Activated T-helper 1 cell treated with anti-CD3 and anti-CD28 coated beads, Interleukin-12 subunit alpha, Interleukin-12 subunit beta, Interleukin-2, Interleukin-4 antibody, amounts not matched to agents 30 ng/mL and 10 ng/mL and 1 ng/mL, durations not matched to agents 14 hours and 24 hours and 36 hours (primary cell): Measurements from ENCODE around the gene BEND3. TPM values are rescaled to one million over a fixed set of nuclear protein-coding genes. Genes with fewer than 3 reads are reported as not detected.
"Not testable (repeated sequence)": the region's sequence is repeated elsewhere in the genome, so short reads cannot be mapped to it uniquely, and the experiment has no call there.

Experiments used
- DNase-seq: peaks from one replicate; pipeline ENCODE4 v3.0.0; 2021; ENCODE audit warnings: low spot score
- H3K27ac Mint-ChIP-seq: one replicate; pipeline ENCODE4 v1.8.0; 2021; ENCODE audit warnings: mild to moderate bottlenecking, mixed read lengths
- H3K27me3 Mint-ChIP-seq: one replicate; pipeline ENCODE4 v1.8.0; 2022; ENCODE audit warnings: mild to moderate bottlenecking, moderate library complexity, mixed read lengths; ENCODE audit not compliant: insufficient read depth
- H3K36me3 Mint-ChIP-seq: one replicate; pipeline ENCODE4 v1.8.0; 2021; ENCODE audit warnings: low read depth, mixed read lengths
- H3K4me1 Mint-ChIP-seq: one replicate; pipeline ENCODE4 v1.8.0; 2021; ENCODE audit warnings: low read depth, mixed read lengths
- H3K4me3 Mint-ChIP-seq: one replicate; pipeline ENCODE4 v1.8.0; 2021; ENCODE audit warnings: mild to moderate bottlenecking, moderate library complexity, mixed read lengths
- H3K9me3 Mint-ChIP-seq: one replicate; pipeline ENCODE4 v1.8.0; 2021; ENCODE audit warnings: mixed read lengths
- intact Hi-C: fragments of 100-400 bp; cut with micrococcal nuclease; formaldehyde crosslinking; loops from one replicate; pipeline ENCODE4 v1.15.1; 2024
- total RNA-seq: library from RNA; stranded (reverse); gene quantifications from 2 replicates; pipeline ENCODE4 v1.2.3, GENCODE V29; 2022

The BEND3 gene
- total RNA-seq, 1 donor from 2014 or later, result 12.8 TPM

DNA sequence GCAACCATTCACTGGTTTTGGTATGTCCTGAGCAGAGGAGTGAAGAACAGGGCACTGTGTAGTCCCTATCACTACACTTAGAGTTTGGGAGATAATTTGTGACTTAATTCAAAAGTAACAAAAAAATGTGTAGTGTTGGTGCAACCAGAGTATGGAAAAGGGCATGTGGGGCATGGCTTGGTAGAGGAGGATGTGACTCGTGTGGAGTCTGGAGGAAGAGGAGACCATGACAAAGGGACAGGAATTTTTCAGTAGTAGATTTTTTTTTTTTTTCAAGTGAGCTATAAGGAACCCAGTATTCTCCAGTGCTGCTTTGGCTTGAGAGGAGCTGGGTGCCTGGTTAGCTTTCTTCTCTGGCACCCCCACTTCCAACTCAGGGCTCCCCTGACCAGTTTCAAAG lies 82.2 kb downstream of the BEND3 start:
- intact Hi-C loops, result no loop called here
- H3K27me3 Mint-ChIP-seq, result no peaks in the 10 kb centered on the region
- DNase-seq, result no peak
- no peaks in the 10 kb centered on the region for H3K9me3 Mint-ChIP-seq
- H3K4me3 Mint-ChIP-seq, result no peak overlapping the region
- peaks cover 12% of the 10 kb centered on the region for H3K36me3 Mint-ChIP-seq
- H3K27ac Mint-ChIP-seq, result peak overlapping the region; percentile 25
- H3K4me1 Mint-ChIP-seq, result peaks cover 20% of the 10 kb centered on the region

DNA sequence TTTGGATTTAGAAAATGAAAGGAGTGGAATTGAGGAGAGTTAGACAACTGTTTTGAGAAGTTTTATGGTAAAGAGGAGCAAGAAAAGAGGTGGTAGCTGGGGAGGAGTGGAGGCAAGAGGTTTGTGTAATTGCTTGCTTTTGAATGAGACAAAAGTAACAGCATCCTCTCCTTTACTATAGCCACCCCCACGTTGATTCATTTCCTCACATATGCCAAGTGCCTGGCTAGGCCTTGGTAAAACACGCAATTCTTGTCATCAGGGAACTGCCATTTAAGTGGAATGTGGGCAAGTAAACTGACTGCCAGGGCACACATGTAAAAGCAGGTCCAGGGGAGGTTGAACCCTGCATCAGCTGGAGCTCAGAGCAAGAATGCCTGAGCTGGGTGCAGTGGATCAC lies 83.3 kb downstream of the BEND3 start:
- DNase-seq, result no peak
- Mint-ChIP-seq H3K4me3 (no peak overlapping the region), H3K4me1 (peaks cover 20% of the 10 kb centered on the region), H3K27ac (peak overlapping the region; percentile 23), H3K27me3 (no peaks in the 10 kb centered on the region), H3K9me3 (no peaks in the 10 kb centered on the region), H3K36me3 (peaks cover 12% of the 10 kb centered on the region)
- intact Hi-C loops, result no loop called here

DNA sequence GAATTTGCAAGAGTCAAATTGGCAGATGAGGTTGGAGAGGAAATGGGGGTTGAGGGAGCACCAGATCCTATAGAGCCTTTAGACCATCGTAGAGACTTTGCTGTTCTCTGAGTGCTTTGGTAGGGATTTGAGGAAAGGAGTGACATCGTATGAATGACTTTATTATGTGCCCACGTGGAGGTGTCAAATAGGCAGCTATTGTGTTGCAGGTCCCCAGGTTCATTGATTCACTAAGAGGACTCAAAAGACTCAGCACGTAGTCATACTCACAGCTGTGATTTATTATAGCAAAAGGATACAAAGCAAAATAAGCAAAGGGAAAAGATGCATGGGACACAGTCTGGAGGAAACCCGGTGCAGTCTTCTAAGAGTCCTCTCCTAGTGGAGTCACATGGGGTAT lies 85.2 kb downstream of the BEND3 start:
- Mint-ChIP-seq H3K36me3 (peaks cover 10% of the 10 kb centered on the region), H3K4me3 (peak overlapping the region; percentile 99), H3K4me1 (peaks cover 20% of the 10 kb centered on the region), H3K27me3 (no peaks in the 10 kb centered on the region), H3K27ac (peak overlapping the region; percentile 42), H3K9me3 (no peaks in the 10 kb centered on the region)
- no peak for DNase-seq
- intact Hi-C loops, result no loop called here

DNA sequence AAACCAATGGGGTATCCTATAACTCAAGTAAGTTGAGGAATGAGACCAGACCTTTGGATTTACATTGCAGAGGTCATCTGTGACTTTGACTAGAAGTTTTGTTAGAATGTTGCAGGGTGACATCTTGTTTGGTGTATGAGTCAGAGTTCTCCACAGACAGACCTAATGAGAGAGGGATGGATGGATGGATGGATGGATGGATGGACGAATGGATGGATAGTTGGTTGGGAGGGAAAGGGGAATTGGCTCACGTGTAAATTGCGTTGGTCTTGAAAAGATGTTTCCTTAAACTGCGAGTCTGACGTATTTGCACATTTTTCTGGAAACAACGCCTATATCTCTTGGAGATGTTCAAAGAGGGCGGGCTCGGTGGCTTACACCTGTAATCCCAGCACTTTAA lies 88.3 kb downstream of the BEND3 start:
- Mint-ChIP-seq H3K36me3 (peaks cover 5% of the 10 kb centered on the region), H3K4me1 (peaks cover 9% of the 10 kb centered on the region), H3K4me3 (peak overlapping the region; percentile 56), H3K9me3 (no peaks in the 10 kb centered on the region), H3K27me3 (no peaks in the 10 kb centered on the region), H3K27ac (peak overlapping the region; percentile 37)
- no peak for DNase-seq
- intact Hi-C loops, result loop anchor here (5.0 kb wide), 1 partner anchor 515 kb away; no protein-coding TSS in a partner anchor

GRCh38 chr6:107021446-107022185 lies 93.7 kb downstream of the BEND3 start:
- no peak for DNase-seq
- H3K27me3 Mint-ChIP-seq, result peaks cover under 1% of the 10 kb centered on the region
- H3K9me3 Mint-ChIP-seq, result no peaks in the 10 kb centered on the region
- no peaks in the 10 kb centered on the region for H3K36me3 Mint-ChIP-seq
- intact Hi-C loops, result no loop called here
- no peaks in the 10 kb centered on the region for H3K4me1 Mint-ChIP-seq
- no peak overlapping the region for H3K27ac Mint-ChIP-seq
- H3K4me3 Mint-ChIP-seq, result no peak overlapping the region

- H3K27me3 Mint-ChIP-seq, result peaks cover 3% of the 10 kb centered on the region
These were observed 95.1 kb downstream of the BEND3 start for GRCh38 chr6:107020239-107020638.

GRCh38 chr6:107019628-107020027 lies 95.7 kb downstream of the BEND3 start:
- H3K36me3 Mint-ChIP-seq, H3K27ac Mint-ChIP-seq, H3K4me3 Mint-ChIP-seq, H3K4me1 Mint-ChIP-seq, H3K27me3 Mint-ChIP-seq, H3K9me3 Mint-ChIP-seq, DNase-seq, intact Hi-C loops: not testable (repeated sequence)

More at GRCh38 chr6:107020239-107020638, 95.1 kb downstream of the BEND3 start:
- Mint-ChIP-seq H3K9me3 (no peaks in the 10 kb centered on the region), H3K4me1 (no peaks in the 10 kb centered on the region), H3K36me3 (no peaks in the 10 kb centered on the region), H3K27ac (no peak overlapping the region), H3K4me3 (no peak overlapping the region)
- intact Hi-C loops, result no loop called here
- DNase-seq, result no peak

- no peak overlapping the region for H3K4me3 Mint-ChIP-seq
- H3K4me1 Mint-ChIP-seq, result no peaks in the 10 kb centered on the region
- intact Hi-C loops, result no loop called here
- H3K36me3 Mint-ChIP-seq, result no peaks in the 10 kb centered on the region
- H3K27me3 Mint-ChIP-seq, result peaks cover 6% of the 10 kb centered on the region
- H3K9me3 Mint-ChIP-seq, result no peaks in the 10 kb centered on the region
- no peak overlapping the region for H3K27ac Mint-ChIP-seq
- DNase-seq, result no peak
These were observed 96.3 kb downstream of the BEND3 start for GRCh38 chr6:107019047-107019446.

Other genes starting within 250 kb of the BEND3 start
- gene CD24, start 140.8 kb downstream of the BEND3 start, total RNA-seq, result 0.56 and 0.65 TPM in 2 replicates
- gene MTRES1, start 87.3 kb downstream of the BEND3 start, total RNA-seq, result 16.5 and 17.1 TPM in 2 replicates